Measurements from ENCODE around the gene NUDC.

The NUDC gene

DNA sequence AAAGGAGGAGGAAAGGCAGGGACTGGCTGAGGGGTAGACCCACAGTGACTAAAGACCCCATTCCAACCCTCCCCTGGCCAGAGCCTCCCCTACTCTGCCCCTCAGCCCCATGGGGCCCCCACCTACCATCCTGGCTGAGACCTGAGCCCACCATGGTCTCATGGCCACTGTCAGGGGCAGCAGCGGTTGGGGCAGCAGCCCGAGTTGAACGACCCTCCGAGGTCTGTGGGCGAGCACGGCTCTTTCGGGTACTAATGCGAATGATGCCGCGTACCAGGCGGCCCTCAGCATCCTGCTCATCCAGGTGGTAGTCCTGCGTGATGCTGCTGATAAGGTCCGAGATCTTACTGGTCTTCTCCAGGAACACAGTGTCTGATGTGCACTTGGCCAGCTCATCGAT, 29.7 kb downstream of the NUDC start:
- no peak for DNase-seq (ENCODE audit: low spot score)

DNA sequence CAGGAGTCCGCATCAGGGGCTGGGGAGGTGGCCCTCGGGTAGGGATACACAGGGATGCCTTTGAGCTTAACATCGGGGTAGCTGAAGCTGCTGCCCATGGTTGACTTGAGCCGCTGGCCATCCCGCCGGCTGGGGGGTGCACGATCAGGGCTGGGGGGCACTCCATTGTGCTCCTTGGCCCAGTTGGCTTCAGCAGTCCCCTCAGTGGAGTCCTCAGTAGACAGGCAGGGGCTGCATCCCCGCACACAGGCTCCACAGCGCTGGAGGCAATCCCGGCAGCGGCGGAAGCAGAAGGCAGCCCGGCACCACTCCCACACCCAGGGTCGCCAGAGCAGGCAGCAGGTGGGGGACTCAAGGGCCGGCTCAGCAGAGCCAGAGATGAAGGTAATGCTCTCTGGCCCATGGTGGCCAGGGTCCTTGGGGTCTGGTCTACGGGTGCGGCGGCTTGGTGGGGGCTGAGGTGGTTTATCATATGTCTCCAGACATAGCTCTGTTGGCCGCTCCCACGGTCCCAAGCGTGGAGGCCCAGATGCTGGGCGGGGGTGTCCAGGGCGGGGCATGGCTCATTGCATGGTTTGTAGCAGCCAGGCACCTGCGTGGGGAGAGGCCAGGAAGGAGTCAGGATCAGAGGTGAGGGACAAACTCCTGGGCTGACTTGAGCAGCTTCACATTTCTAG, 30.4 kb downstream of the NUDC start:
- no peak for DNase-seq (ENCODE audit: low spot score)

DNA sequence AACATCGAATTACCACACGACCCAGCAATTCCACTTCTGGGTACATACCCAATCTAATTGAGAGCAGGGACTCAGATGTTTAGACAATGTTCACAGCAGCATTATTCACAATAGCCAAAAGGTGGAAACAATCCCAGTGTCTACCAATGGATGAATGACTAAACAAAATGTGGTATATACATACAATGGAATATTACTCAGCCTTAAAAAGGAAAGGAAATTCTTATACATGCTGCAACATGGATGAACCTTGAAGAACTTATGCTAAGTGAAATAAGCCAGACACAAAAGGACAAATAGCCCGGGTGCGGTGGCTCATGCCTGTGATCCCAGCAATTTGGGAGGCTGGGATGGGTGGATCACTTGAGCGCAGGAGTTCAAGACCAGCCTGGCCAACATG, 31.8 kb downstream of the NUDC start:
- DNase-seq (ENCODE audit: low spot score) = no peak

DNA sequence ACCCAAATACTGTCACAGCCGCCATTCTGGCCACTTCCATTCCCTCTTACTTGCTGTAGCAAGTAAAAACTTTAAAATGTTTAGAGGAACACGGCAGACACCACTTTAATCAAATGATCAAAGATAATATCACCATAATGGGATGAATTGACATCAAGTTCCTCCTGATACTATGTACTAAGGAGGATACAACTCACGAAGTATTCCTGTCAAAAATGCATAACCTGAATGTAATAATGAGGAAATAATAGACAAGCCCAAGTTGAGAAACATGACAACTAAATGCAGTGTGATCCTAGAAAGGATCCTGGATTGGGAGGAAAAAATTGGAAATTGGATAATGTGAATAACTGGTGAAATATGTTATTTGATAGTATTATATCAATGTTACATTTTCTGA, 34.8 kb downstream of the NUDC start:
- no peak for DNase-seq (ENCODE audit: low spot score)

DNA sequence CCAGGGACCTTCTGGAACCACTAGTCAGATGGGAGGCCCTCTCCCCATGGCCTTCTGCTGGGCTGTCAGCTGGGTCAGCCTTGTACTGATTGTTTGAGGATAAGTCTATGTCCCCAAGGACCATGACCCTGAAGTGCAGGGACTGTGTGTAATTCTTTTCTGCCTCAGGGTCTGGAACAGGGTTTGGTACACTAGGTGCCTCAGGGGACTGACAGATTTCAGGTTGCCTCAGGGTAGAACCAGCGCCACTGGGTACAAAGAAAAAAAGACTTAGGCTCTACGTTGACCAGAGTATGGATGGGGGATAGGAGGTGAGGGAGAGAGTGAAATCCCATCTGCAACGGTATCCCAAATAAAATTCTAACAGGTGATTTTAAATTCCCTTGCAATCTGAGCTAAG, 35.8 kb downstream of the NUDC start:
- DNase-seq (ENCODE audit: low spot score) = no peak

DNA sequence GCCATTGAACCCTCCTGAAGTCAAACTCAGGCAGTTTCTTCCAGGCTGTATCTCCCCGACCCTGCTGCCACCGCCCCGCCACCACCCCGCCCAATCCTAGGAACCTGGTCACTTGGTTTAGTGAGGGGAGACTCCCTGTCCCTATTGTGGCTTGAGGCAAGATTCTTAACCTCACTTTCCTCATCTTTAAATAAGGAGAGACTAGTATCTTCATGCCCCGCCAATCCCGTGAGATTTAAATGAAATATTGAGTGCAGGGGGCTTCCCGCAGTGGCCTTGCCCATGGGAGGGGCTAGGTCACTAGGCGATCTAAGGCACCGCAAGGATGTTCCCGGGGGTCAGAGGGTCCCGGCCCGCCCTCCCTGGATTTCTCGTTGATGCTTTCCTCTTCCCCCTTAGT, 37.7 kb downstream of the NUDC start:
- DNase-seq (ENCODE audit: low spot score) = no peak

DNA sequence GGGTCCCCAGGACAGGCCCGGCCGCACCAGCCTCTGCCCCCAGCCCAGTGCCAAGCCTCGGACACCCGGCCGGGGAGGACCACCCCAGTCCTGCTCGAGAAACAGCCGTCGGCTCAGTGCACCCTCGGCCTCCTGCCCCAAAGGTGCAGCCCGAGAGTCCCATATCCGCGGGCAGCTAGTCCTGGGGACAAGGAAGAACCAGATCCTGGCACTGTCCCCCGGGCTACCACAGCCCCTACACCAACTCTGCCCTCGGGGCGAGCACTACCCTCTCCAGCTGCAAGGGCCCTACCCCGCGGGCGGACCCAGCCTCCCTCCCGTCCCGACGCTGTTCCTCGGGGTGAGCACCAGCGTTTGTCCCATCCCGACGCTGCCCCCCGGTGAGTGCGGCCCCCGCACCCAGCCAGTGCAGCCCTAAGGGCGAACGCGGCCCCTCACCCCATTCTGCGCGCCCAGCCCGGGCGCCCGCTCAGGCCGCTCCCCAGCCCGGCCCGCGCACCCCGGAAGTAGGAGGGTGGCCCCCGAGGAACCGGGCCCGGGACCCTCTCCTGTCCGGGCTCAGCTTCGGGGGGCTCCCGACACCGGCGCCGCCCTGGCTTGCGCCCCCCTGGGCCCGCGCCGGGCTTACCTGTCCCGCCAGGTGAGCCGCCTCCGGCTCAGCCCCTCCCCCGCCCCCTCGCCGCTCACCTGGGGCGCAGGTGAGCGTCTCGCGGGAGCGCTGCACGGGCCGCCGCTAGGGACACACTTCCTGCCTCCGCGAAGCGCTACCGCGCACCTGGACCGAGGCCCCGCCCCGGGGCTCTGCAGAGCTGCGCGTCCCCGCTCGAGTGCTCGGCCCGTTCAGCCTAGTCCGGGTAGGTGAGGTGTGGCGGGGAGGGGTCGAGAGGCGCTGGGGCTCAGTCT, 38.4 kb downstream of the NUDC start, which contains the start of gene KDF1:
Gene KDF1 (minus strand): TSS at position 747 of the 903 bp plus-strand sequence. CDS start 8,088 bp downstream, outside the sequence.
- peak; percentile 64 for DNase-seq (ENCODE audit: low spot score)

DNA sequence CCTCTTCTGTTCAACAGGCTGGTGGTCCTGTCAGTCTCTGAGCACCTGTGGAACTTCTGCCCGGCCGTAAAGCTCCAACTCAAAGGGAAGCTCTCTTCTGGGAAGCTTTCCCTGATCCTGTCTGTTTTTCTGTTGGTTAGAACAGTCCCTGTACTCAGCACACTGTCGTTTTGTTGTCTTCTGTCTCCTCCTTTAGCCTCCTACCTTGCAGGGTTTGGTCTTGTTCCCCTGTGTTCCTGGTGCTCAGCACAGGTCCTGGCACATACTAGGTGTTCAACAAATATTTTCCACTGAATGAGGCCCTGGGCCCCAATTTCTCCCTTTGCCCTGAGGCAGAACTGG, 39.1 kb downstream of the NUDC start:
- DNase-seq (ENCODE audit: low spot score) = no peak

DNA sequence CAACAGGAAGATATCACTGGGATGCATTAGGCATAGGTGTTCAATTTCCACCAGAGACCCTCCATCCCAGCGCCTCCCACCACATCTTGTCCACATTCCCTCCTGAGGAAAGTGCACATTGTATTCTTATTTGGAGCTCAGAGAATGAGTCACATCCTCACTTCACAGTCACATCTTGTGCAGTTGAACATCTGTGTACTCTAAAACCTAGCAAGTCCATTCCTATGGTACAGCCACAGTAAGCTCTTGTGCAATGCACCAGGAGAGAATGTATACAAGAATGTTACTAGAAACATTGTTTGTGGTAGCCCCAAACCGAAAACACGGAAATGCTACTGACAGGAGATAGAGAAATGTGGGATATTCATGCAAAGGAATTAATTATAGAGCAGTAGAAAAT, 40.3 kb downstream of the NUDC start:
- no peak for DNase-seq (ENCODE audit: low spot score)

DNA sequence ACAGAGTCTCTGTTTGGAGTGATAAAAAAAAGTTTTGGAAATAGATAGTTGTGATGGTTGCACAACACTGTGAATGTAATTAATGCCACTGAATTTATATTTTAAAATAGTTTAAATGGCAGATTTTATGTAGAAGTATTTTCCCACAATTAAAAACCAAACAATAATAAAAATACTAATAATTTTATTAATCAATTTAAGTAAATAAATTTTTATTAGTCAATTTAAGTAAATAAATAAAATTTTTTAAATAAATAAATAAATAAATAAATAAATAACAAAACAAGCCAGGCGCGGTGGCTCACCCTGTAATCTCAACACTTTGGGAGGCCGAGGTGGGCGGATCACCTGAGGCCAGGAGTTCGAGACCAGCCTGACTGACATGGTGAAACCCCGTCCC, 43.7 kb downstream of the NUDC start:
- DNase-seq (ENCODE audit: low spot score) = no peak

DNA sequence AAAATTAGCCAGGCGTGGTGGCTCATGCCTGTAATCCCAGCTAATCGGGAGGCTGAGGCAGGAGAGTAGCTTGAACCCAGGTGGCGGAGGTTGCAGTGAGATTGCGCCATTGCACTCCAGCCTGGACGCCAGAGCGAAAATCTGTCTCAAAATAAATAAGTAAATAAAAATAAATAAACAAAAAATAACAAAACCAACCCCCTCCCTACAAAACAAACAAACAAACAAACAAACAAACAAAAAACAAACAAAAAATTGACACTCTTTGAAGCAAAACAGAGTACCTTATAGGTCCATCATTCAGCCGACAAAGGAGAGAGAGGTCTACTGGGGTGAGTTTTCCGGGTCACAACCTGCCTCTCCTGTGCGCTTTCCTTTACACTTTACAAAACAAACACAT, 44.1 kb downstream of the NUDC start:
- no peak for DNase-seq (ENCODE audit: low spot score)

DNA sequence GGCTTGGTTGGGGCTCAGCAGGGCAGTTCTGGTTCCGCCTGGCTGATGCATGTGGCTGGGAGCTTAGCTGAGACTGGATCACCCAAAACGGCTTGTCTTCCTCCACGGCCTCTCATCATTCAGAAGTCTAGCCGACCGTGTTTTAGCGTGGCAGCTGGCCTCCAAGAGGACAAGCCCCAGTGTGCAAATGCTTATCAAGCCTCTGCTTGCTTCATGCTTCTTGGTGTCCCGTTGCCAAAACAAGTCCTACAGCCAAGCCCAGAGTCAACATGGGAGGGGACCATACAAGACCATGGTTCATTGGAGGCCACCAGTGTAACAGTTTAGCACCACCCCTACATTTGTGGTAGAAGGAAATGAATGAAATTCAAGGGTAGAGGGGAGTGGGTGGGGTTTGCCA, 49.3 kb downstream of the NUDC start:
- no peak for DNase-seq (ENCODE audit: low spot score)

DNA sequence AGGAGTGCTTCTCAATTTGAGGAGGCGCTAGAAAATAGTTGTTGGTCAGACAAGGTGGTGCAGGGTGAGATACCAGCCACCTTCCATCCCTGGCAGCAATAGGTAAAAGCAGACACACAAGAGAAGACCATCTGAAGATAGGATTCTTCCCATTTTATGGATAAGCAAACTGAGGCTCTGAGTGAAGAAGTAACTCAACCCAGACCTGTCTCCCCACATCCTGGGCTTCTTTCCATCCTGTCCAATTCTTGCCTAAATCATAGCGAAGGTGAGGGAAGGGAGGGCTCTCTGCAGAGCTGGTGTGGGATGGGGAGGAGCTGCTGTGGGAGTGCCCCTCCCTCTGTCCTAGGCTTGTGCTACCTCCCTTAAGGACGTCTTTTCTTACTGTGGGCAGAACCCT, 50.0 kb downstream of the NUDC start:
- no peak for DNase-seq (ENCODE audit: low spot score)

DNA sequence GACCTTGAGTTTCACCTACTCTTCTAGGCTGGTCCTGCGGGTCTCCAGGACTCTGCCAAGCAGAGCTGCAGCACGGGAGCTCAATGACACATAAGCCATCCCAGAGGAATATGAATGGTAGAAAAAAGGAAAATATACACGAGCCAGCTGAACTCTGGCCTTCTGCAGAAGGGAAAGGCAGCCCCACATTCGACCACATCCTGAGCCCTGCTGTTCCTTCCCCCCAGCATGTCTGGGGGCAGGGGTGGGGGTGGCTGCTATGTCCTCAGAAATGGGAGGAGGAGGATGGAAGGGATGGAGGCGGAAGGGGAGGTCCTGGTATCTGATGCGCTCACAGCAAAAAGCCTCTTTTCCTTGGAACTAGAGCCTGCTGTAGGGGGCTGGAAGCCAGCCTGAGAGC, 50.8 kb downstream of the NUDC start:
- DNase-seq (ENCODE audit: low spot score) = no peak

DNA sequence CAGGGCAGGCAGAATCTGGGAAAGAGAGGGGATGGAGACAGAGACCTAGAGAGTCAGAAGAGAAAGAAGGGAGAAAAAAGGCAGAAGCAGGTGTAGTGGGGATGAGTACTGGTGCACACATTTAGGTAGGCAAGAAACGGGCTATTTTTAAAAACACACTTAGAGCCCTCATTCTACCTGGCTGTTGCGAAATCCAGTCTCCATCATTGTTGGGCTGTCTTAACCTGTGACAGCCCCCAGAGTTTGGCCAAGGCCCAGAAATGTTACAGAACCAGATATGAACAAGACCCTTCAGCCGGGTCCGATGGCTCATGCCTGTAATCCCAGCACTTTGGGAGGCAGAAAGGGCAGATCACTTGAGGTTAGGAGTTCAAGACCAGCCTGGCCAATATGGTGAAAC, 51.3 kb downstream of the NUDC start:
- DNase-seq (ENCODE audit: low spot score) = no peak

DNA sequence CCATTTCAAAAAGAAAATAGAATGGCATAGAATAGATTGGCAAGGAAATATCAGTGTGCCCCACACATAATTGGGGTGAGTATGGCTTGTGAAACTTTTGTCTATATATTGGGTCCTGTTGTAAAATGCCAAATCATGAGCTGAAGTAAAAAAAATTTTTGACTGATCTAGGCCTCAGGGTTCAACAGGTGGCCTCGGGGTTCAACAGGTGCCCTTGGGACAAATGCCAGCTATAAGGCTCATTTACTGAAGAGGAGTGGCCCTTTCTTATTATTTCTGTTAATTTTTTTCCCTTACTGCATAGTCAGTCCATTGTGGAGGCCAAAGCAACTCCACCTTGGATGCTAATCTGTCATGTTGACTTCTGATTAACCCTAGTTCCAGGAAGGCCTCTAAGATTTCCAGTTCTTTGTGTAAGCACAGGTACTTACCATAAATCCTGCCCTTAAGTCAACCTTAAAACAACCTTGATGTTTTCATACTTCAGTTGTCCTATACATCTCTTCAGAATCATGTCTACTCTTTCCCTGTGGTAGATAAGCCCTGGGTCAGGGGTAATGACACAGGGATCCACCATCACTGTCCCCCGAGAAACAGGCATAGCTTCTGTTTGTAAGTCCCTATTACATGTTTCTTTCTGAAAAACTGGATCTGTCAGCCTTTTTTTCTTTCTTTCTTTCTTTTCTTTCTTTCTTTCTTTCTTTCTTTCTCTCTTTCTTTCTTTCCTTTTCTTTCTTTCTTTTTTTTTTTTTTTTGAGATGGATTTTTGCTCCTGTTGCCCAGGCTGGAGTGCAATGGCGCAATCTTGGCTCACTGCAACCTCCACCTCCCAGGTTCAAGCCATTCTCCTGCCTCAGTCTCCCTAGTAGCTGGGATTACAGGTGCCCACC, 55.3 kb downstream of the NUDC start:
- no peak for DNase-seq (ENCODE audit: low spot score)

DNA sequence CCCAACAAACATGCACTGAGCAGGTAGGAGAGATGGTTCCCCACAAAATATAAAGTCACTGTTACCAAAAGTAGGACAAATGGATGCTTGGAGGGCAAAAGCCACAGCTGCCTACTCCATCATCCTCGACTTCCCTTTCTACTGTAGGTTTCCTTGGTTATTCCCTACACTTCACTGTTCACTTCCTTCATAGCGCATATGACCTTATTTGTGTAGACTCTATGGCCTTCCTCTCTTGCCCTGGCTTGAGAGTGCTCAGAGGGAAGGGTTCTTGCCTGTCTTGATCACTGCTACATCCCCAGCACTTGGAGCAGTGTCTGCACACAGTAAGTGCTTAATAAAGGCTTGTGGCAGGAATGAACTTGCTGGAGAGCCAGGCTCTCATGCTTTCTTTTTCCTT, 57.4 kb downstream of the NUDC start:
- DNase-seq (ENCODE audit: low spot score) = no peak

DNA sequence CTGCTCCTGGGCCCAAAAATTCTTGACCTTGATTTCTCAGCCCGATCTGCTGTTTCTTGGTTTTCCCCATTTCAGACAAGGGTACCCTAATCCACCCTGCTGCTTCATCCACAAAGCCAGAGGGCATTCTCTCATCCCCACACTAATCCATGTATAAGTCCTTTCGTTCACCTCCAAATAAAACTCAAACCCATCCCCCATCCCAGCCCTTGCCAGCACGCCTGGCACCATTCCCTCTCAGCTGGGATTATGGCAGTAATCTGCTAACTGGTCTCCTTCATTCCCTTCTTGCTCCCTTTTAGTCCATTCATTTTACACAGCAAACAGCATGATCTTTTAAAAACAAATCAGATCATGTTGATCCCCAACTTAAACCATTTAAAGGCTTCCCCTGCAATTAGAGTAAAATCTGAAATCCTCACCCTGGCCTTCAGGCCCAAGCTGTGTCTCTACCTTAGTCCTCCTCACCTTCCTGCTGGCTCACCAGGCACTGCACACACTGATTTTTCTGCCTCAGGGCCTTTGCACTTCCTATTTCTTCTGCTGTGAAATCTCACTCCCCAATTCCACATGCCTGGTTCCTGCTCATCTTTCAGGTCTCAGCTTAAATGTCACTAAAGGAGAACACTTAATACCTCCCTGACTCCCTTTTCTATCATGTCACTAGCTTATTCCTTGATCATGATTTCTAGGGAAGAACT, 59.8 kb downstream of the NUDC start:
- DNase-seq (ENCODE audit: low spot score) = no peak

DNA sequence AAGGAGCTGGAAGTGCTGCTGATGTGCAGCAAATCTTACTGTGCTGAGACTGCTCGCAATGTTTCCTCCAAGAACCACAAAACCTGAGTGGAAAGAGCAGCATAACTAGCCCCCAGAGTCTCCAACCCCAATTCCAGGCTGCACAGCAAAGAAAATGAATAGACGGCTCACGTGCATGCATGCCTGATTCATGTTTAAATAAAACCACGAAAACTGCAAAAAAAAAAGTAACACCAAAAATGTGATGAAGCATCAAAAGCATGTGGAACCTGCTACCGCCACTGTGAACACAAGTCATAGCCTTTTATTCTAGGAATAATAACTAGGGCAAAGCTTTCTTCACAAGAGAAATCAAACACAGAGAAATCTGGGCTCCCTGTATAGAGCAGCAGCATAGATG, 62.3 kb downstream of the NUDC start:
- no peak for DNase-seq (ENCODE audit: low spot score)

DNA sequence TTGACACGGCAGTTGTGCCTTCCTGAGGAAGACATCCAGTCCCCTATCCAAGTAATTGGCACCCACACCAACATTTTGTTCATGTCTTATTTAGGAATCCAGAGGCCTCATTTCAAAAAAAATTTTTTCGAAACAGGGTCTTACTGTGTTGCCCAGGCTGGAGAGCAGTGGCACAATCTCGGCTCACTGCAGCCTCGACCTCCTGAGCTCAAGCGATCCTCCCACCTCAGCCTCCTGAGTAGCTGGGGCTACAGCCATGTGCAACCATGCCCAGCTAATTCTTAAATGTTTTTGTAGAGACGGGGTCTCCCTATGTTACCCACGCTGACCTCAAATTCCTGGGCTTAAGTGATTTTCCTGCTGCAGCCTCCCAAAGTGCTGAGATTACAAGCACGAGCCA, 62.7 kb downstream of the NUDC start:
- DNase-seq (ENCODE audit: low spot score) = no peak

DNA sequence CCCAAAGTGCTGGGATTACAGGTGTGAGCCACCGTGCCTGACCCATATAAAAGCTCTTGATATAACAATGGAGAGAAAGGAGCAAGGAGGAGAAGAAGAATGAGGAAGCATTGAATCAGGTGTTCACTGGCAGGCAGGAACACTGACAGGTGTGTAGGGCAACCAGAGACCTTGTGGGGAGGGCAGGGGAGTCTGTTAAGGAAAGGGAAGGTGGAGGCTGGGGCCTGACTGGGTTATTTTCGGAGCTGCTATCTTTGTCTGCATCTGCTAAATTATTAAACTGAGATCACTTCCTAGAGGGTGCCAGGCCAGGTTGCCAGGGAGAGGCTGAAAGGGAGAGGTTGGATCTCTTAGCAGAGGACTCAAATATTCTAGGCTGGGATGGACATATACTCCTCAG, 65.1 kb downstream of the NUDC start:
- no peak for DNase-seq (ENCODE audit: low spot score)
